GM19023 (cell line): Measurements from ENCODE around the gene RRAD.
"Not testable (repeated sequence)": the region's sequence is repeated elsewhere in the genome, so short reads cannot be mapped to it uniquely, and the experiment has no call there.

Source experiments
- ATAC-seq: cut with Tn5 transposase; IDR thresholded peaks from one replicate; pipeline ENCODE4 v1.9.1; 2021; ENCODE audit warnings: mild to moderate bottlenecking, moderate library complexity; ENCODE audit not compliant: unreplicated experiment

Gene RRAD

DNA sequence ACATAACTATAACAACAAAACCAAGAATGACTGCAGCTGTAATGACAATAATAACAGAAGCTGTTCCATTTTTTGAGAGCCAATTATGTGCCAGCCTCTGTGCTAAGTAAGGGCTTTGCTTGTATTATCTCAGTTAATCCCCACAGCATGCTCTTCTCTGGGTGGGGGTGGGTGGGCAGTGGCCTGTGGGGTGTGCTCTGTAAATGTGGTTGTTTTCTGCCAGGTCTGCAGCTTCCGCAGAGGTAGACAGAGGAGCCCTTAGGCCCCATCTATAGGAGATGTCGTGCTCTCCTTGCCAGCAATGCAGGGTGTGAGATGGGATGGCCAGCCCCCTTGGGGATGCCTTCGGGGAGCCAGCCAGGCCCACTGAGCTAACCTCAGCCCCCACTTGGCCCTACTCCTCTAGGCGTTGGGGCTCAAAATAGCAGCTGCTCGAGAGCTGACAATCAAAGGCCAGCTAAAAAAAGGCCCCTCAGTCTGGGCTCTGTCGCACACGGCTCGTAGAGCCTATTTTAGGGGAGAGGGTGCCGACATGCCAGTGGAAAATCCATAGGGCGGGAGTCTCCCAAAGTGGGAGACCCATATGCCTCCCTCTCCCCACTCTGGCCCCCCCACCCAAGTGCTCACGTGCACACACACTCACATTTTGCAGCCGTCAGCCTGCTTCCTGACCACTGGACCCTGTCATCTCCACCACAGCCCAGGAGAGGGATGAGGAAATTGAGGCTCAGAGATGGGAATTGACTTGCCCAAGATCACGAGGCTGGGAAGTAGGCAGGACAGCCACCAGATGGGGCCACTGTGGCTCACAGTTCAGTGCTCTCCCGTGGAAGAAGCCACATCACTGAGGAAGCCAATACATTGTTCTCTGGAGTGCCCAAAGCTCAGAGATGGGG lies 22.4 kb downstream of the RRAD start:
- ATAC-seq, result no peak

- no peak for ATAC-seq
These were observed 23.7 kb downstream of the RRAD start for GRCh38 chr16:66901626-66902025.

DNA sequence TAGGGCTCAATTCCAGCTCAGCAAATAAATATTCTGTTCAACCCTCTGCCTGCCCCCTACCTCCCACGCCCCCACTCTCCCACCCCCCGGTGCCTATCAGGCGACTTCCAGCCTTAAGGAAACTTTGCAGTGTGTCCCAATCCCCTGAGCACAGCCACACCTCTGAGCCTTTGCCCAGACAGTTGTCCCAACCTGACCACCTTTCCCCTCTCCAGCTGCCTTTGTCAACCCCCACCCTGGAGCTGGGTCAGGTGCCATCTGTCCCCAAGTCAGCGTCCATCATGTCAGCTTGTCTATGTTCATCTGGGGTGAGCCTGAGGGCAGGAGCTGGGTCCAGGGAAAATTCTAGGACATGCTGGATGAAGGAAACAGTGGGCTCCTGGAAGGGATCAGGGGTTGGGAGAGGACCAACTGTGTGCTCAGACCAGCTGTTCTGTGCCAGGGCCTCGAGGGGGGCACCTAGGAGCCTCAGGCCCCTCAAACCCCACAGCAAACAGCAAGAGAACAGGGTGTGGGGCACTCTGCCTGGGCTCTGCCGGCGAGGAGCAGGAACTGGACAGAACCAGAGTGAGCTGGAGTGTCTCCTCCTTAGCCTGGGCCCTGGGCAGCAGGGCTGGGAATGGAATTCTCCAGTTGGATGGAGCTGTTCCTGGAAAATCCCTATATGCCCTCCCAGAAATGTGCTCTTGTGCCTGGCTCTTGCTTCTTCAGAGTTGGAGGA lies 24.5 kb downstream of the RRAD start:
- ATAC-seq, result no peak

GRCh38 chr16:66899945-66900710 lies 25.2 kb downstream of the RRAD start:
- no peak for ATAC-seq

GRCh38 chr16:66899310-66899944 lies 25.9 kb downstream of the RRAD start:
- no peak for ATAC-seq

DNA sequence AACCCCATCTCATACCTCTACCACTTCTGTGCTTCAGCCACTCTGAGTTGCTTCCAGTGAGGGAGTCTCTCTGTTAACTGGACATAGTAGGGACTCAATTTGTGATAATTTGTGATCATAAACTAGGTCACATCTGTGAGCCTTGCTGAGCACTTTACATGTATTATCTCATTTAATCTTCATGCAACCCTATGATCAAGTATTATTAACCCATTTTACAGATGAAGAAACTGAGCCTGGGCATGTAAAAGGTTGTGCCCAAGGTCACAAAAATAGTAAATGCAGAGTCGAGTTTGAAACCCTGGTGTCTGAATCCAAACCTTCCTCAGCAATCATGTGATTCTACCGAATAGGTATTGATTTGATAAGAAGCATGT lies 26.4 kb downstream of the RRAD start:
- ATAC-seq, result no peak

GRCh38 chr16:66898207-66898606 lies 27.1 kb downstream of the RRAD start:
- ATAC-seq, result no peak

GRCh38 chr16:66896682-66897081 lies 28.7 kb downstream of the RRAD start:
- ATAC-seq, result not testable (repeated sequence)

DNA sequence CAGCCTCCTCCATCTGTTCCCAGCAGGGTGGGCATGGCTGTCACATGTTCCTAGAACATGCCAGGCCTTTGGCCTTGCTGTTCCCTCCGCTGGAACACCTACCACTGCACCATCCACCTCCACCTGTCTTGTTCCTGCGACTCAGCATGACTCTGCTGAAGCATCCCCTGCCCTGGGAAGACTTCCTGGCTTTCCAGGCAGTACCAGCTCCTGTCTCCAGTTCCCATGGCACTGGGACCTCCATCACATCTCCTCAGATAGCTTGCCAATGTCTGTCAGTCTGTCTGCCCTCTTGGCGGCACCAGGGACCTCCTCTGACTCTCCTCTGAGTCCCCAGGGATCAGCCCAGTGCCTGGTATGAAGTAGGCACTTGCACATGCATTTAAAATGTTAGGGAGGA lies 29.3 kb downstream of the RRAD start:
- no peak for ATAC-seq

DNA sequence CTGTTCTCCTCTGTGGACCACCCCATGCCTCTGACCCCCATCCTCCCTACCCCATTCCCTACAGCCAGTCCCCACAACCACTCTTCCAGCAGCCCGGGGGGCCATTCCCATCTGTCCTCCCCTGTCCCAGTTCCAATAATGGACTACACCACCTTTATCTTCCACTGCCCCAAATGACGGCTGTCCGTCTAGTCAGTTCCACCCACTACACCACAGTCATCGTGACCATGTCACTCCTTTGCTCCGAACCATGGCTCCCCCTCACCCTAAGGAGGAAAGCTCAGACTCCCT lies 29.7 kb downstream of the RRAD start:
- ATAC-seq, result no peak

DNA sequence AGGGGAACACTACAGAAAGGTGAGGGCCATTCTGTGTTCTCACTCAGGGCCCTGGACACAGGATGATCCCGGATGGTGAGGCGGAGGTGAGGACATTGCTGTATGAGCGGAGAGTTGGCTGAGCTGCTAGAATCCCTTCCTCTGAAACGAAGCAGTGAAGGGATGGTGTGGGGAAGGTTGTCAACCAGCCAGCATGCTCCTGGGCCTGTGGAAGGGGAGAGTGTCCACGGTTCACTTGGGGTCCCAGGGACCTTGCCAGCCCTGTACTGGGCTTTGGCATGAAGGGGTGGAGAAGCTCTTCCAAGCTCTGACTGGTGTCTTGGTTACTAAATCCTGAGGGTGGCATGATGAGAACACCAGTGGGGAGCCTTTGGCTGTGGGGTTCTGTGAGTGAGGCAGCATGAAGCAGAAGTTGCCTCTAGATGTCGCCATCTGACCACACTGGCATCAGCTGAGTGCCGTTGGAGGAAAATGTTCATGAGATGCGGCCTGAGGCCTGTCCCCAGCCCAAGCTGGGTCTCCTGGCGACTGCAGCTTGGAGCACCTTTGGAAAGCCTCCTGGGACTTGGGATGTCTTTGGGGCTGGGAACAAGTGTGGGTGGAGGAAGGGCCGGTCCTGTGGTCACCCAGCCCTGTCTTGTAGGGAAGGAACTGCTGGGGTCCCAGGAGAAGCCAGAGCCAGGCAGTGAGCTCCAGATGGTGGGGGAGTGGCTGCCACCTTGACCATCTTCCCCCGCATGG lies 30.2 kb downstream of the RRAD start:
- ATAC-seq, result peak; percentile 80

- no peak for ATAC-seq
These were observed 31.3 kb downstream of the RRAD start for GRCh38 chr16:66894055-66894454.

DNA sequence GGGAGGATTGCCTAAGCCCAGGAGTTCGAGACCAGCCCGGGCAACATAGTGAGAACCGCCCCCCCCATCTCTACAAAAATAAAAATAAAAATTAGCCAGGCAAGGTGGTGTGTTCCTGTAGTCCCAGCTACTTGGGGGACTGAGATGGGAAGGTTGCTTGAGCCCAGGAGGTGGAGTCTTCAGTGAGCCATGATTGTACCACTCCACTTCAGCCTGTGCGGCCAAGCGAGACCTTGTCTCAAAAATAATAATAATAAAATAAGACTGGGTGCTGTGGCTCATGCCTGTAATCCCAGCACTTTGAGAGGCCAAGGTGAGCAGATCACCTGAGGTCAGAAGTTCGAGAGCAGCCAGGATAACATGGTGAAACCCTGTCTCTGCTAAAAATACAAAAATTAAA lies 33.5 kb downstream of the RRAD start:
- no peak for ATAC-seq

- no peak for ATAC-seq
These were observed 34.0 kb downstream of the RRAD start for GRCh38 chr16:66891360-66891759.

DNA sequence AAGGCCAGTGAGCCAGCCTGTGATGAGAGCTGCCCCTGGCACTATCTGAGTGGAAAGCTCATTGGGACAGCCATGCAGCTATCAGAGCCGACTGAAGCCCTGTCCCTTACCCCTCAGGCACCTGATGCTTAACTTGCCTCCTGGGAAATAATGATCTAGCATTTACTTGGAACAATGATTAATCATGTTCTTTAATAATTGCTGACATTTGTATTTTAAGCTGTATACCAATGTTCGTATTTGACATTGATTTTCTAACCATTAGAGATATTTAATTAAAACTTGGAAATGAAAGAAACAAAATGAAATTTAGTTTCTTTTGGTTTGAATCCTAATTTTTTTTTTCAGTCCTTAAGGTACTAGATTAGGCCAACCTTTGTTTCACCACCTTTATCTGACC lies 34.5 kb downstream of the RRAD start:
- no peak for ATAC-seq

- no peak for ATAC-seq
These were observed 35.7 kb downstream of the RRAD start for GRCh38 chr16:66889622-66890021.

- ATAC-seq, result no peak
These were observed 36.4 kb downstream of the RRAD start for GRCh38 chr16:66888647-66889615.

DNA sequence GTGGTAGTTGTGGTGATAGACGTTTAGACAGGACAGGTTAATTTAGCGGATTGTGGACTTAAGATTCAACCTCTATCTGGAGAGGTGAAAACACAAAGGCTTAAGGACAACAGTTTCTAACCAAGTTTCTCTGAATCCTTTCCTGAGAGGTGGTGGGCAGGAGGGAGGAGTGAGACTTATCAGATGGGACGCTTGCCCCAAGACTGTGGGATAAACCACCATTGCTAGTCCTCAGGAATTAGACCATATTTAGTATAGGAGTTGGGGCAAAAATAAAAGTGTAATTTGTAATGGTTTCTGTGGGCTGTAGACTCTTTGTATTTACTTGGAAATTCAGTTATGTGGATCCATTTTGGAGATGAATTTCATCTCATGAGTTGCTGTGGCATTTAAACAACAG lies 38.4 kb downstream of the RRAD start:
- no peak for ATAC-seq

GRCh38 chr16:66886321-66886720 lies 39.0 kb downstream of the RRAD start:
- ATAC-seq, result no peak
